H1 (cell line): ENCODE measurements around the gene DICER1. TPM values are rescaled to one million over a fixed set of nuclear protein-coding genes. Genes with fewer than 3 reads are reported as not detected.

Experiments
- CTCF ChIA-PET: fragments of 300-600 bp; sonication (Branson Sonifier 250); formaldehyde crosslinking; loops from one replicate; lab custom pipeline; 2021; ENCODE audit not compliant: partially characterized antibody; lab: Charles Lee
- POLR2A ChIA-PET: fragments of 300-600 bp; sonication (Branson Sonifier 250); formaldehyde crosslinking; loops from one replicate; lab custom pipeline; 2021; ENCODE audit warnings: inconsistent platforms; ENCODE audit not compliant: partially characterized antibody; lab: Charles Lee
- DNase-seq, 2 experiments: peaks; one replicate each; pipeline versions ENCODE4 v3.0.0 to v3.0.0-alpha.2; 2010 to 2022; ENCODE audit warnings: low spot score in 2 of 2, low read depth in 1 of 2, mixed read lengths in 1 of 2
- FAIRE-seq: peaks from 2 replicates; lab custom pipeline; 2011; peaks lifted over from hg19 to GRCh38; lab: Jason Lieb, UNC
- H2AFZ ChIP-seq: 2 replicates; pipeline ENCODE4 v1.8.1; 2012; ENCODE audit warnings: low read length, inconsistent platforms
- H2AK5ac ChIP-seq: 2 replicates; pipeline ENCODE4 v1.6.1; 2013; ENCODE audit warnings: low read depth, low read length
- H2BK120ac ChIP-seq: replicated peaks from 2 replicates; pipeline ENCODE3; 2013; ENCODE audit warnings: low read depth, low read length, inconsistent platforms
- H2BK12ac ChIP-seq: 2 replicates; pipeline ENCODE4 v1.6.1; 2013; ENCODE audit warnings: low read depth, low read length
- H2BK15ac ChIP-seq: 2 replicates; pipeline ENCODE4 v1.6.1; 2013; ENCODE audit warnings: low read length
- H2BK20ac ChIP-seq: 2 replicates; pipeline ENCODE4 v1.6.1; 2013; ENCODE audit warnings: low read length
- H2BK5ac ChIP-seq: 2 replicates; pipeline ENCODE4 v1.6.1; 2013; ENCODE audit warnings: low read depth, low read length
- H3K14ac ChIP-seq: 2 replicates; pipeline ENCODE4 v1.6.1; 2013; ENCODE audit warnings: inconsistent platforms; ENCODE audit not compliant: insufficient read length
- H3K18ac ChIP-seq: 2 replicates; pipeline ENCODE4 v1.6.1; 2013; ENCODE audit warnings: low read length; ENCODE audit errors: extremely low read depth
- H3K23ac ChIP-seq: 2 replicates; pipeline ENCODE4 v1.6.1; 2013; ENCODE audit warnings: inconsistent platforms; ENCODE audit not compliant: insufficient read length
- H3K23me2 ChIP-seq: 2 replicates; pipeline ENCODE4 v1.6.1; 2013; ENCODE audit warnings: low read depth, low read length
- H3K27ac ChIP-seq: 2 replicates; pipeline ENCODE4 v1.6.1; 2011; ENCODE audit warnings: low read depth, low read length, inconsistent platforms
- H3K27me3 ChIP-seq, 4 experiments: replicated peaks in 1 of 4; 1 replicate in 1 of 4; 2 replicates in 3 of 4; pipeline versions ENCODE4 v1.6.1 to v1.8.1; 2011 to 2013; ENCODE audit warnings: low read length in 3 of 4, mild to moderate bottlenecking in 3 of 4, inconsistent platforms in 2 of 4, mixed read lengths in 2 of 4, moderate library complexity in 1 of 4; ENCODE audit not compliant: control insufficient read depth in 3 of 4, insufficient read depth in 3 of 4; ENCODE audit errors: extremely low read depth in 1 of 4
- H3K36me3 ChIP-seq, 4 experiments: 2 replicates each; pipeline versions ENCODE4 v1.6.1 to v1.8.1; 2011 to 2013; ENCODE audit warnings: mild to moderate bottlenecking in 4 of 4, low read length in 3 of 4, moderate library complexity in 2 of 4, control low read depth in 1 of 4, inconsistent platforms in 1 of 4; ENCODE audit not compliant: insufficient read depth in 4 of 4, control insufficient read depth in 2 of 4
- H3K4ac ChIP-seq: replicated peaks from 2 replicates; pipeline ENCODE3; 2013; ENCODE audit warnings: low read length, low read depth, mixed read lengths, inconsistent platforms; ENCODE audit not compliant: insufficient read length
- H3K4me1 ChIP-seq, 4 experiments: replicated peaks in 1 of 4; 1 replicate in 1 of 4; 2 replicates in 3 of 4; pipeline versions ENCODE4 v1.6.1 to v1.8.1; 2011 to 2013; ENCODE audit warnings: low read length in 3 of 4, inconsistent platforms in 2 of 4, mixed read lengths in 1 of 4; ENCODE audit not compliant: insufficient read depth in 4 of 4, control insufficient read depth in 3 of 4
- H3K4me2 ChIP-seq, 2 experiments: 2 replicates each; pipeline versions ENCODE4 v1.6.1 to v1.8.1; 2011 to 2013; ENCODE audit warnings: low read depth in 2 of 2, low read length in 2 of 2, control low read depth in 1 of 2, inconsistent platforms in 1 of 2, mild to moderate bottlenecking in 1 of 2; ENCODE audit not compliant: insufficient read depth in 1 of 2
- H3K4me3 ChIP-seq, 4 experiments: fragments of 200-600, 300-600 bp in 1 of 4; sonication (generic), shearing (Covaris generic), sonication (Bioruptor Twin) in 1 of 4; 2 replicates each; pipeline versions ENCODE4 v1.5.1 to v1.8.1; 2011 to 2016; ENCODE audit warnings: low read length in 4 of 4, low read depth in 3 of 4, control low read depth in 2 of 4, inconsistent platforms in 2 of 4, mild to moderate bottlenecking in 2 of 4, mixed read lengths in 1 of 4, moderate library complexity in 1 of 4; ENCODE audit not compliant: insufficient read depth in 2 of 4; ENCODE audit errors: extremely low read depth in 1 of 4
- H3K56ac ChIP-seq: replicated peaks from 2 replicates; pipeline ENCODE3; 2013; ENCODE audit warnings: low read depth, mild to moderate bottlenecking, mixed read lengths, low read length, inconsistent platforms; ENCODE audit not compliant: insufficient read length
- H3K79me1 ChIP-seq: 2 replicates; pipeline ENCODE4 v1.6.1; 2013; ENCODE audit warnings: low read depth, low read length, control low read depth
- H3K79me2 ChIP-seq, 2 experiments: 2 replicates each; pipeline versions ENCODE4 v1.6.1 to v1.8.1; 2012 to 2013; ENCODE audit warnings: low read length in 2 of 2, mild to moderate bottlenecking in 2 of 2, inconsistent platforms in 1 of 2; ENCODE audit not compliant: insufficient read depth in 2 of 2, control insufficient read depth in 1 of 2
- H3K9ac ChIP-seq, 4 experiments: replicated peaks in 1 of 4; 1 replicate in 1 of 4; 2 replicates in 3 of 4; pipeline versions ENCODE4 v1.6.1 to v1.8.1; 2011 to 2013; ENCODE audit warnings: low read depth in 3 of 4, low read length in 3 of 4, control low read depth in 2 of 4, mild to moderate bottlenecking in 2 of 4, moderate library complexity in 2 of 4, inconsistent platforms in 1 of 4; ENCODE audit errors: extremely low read depth in 1 of 4
- H3K9me3 ChIP-seq, 2 experiments: 2 replicates each; pipeline versions ENCODE4 v1.6.1 to v1.8.1; 2012 to 2013; ENCODE audit warnings: mild to moderate bottlenecking in 2 of 2, moderate library complexity in 2 of 2, control low read depth in 1 of 2, inconsistent platforms in 1 of 2, low read depth in 1 of 2, low read length in 1 of 2, mixed read lengths in 1 of 2; ENCODE audit not compliant: insufficient read depth in 2 of 2
- H4K20me1 ChIP-seq, 2 experiments: replicated peaks in 1 of 2; 2 replicates each; pipeline versions ENCODE3 to v1.8.1; 2011 to 2013; ENCODE audit warnings: inconsistent platforms in 2 of 2, low read length in 2 of 2, mild to moderate bottlenecking in 1 of 2; ENCODE audit not compliant: insufficient read depth in 2 of 2, control insufficient read depth in 1 of 2
- H4K5ac ChIP-seq: 2 replicates; pipeline ENCODE4 v1.6.1; 2013; ENCODE audit warnings: low read length, low read depth, mixed read lengths, inconsistent platforms; ENCODE audit not compliant: insufficient read length
- H4K8ac ChIP-seq: 2 replicates; pipeline ENCODE4 v1.8.0; 2013; ENCODE audit warnings: mild to moderate bottlenecking, moderate library complexity, low read length, inconsistent platforms; ENCODE audit not compliant: insufficient read depth; ENCODE audit errors: extremely low read depth
- H4K91ac ChIP-seq: replicated peaks from 2 replicates; pipeline ENCODE3; 2013; ENCODE audit warnings: low read length, mixed read lengths, inconsistent platforms; ENCODE audit not compliant: insufficient read length
- ASH2L ChIP-seq: fragments of 200-600, 300-600 bp; sonication (generic); IDR thresholded peaks from one replicate; pipeline ENCODE4 v1.7.1; 2017; ENCODE audit warnings: low read length
- CREB1 ChIP-seq: IDR thresholded peaks from 2 replicates; pipeline ENCODE4 v1.6.1; 2012; ENCODE audit warnings: inconsistent platforms
- GTF2F1 ChIP-seq: IDR thresholded peaks from 2 replicates; pipeline ENCODE4 v1.6.1; 2012; ENCODE audit warnings: low read depth, low read length, improper control_type of control experiment, borderline replicate concordance
- HDAC2 ChIP-seq, 2 experiments: fragments of 300-600 bp in 1 of 2; sonication (generic) in 1 of 2; IDR thresholded peaks; 2 replicates each; pipeline ENCODE4 v1.6.1; 2011 to 2012; ENCODE audit warnings: low read depth in 2 of 2, low read length in 2 of 2, mild to moderate bottlenecking in 2 of 2, moderate library complexity in 2 of 2, borderline replicate concordance in 1 of 2, inconsistent platforms in 1 of 2
- HDAC6 ChIP-seq: IDR thresholded peaks from one replicate; pipeline ENCODE4 v1.7.1; 2012; ENCODE audit warnings: low read depth, mild to moderate bottlenecking, inconsistent platforms, low read length, moderate library complexity
- JUND ChIP-seq: IDR thresholded peaks from 2 replicates; pipeline ENCODE4 v1.6.1; 2011; ENCODE audit warnings: mild to moderate bottlenecking, improper control_type of control experiment, low read length
- KDM1A ChIP-seq: fragments of 200-600, 300-600 bp; sonication (generic); IDR thresholded peaks from 2 replicates; pipeline ENCODE4 v1.7.1; 2016; ENCODE audit warnings: mild to moderate bottlenecking, low read length, borderline replicate concordance
- KDM5A ChIP-seq: fragments of 200-600 bp; IDR thresholded peaks from 2 replicates; pipeline ENCODE4 v1.7.1; 2012; ENCODE audit warnings: mild to moderate bottlenecking, low read length, inconsistent platforms, mixed read lengths
- NRF1 ChIP-seq: IDR thresholded peaks from 2 replicates; pipeline ENCODE4 v1.6.1; 2011; ENCODE audit warnings: mild to moderate bottlenecking, low read depth, low read length, improper control_type of control experiment
- SP2 ChIP-seq: IDR thresholded peaks from 2 replicates; pipeline ENCODE4 v1.6.1; 2012; ENCODE audit warnings: mild to moderate bottlenecking, low read length, inconsistent platforms
- SUZ12 ChIP-seq: fragments of 200-600 bp; sonication (generic); IDR thresholded peaks from 2 replicates; pipeline ENCODE4 v1.6.1; 2012; ENCODE audit warnings: mild to moderate bottlenecking, inconsistent platforms, low read length, moderate library complexity, mixed read lengths
- TAF7 ChIP-seq: optimal IDR thresholded peaks from 2 replicates; pipeline ENCODE3; 2011; ENCODE audit warnings: low read depth, mild to moderate bottlenecking, inconsistent platforms, low read length, moderate library complexity, borderline replicate concordance
- TEAD4 ChIP-seq: IDR thresholded peaks from 2 replicates; pipeline ENCODE4 v1.6.1; 2012; ENCODE audit warnings: low read depth, low read length, inconsistent platforms, mixed read lengths
- USF2 ChIP-seq: IDR thresholded peaks from 2 replicates; pipeline ENCODE4 v1.6.1; 2011; ENCODE audit warnings: low read length, improper control_type of control experiment
- WGBS, 2 experiments: shearing (Covaris generic) in 1 of 2; methylation state at CpG; one replicate each; pipeline versions ENCODE4 v1.1.6 to v1.1.7; 2013 to 2015; ENCODE audit warnings: low lambda C conversion rate in 2 of 2, mixed read lengths in 2 of 2, inconsistent platforms in 1 of 2, low coverage in 1 of 2, missing lambda C conversion rate in 1 of 2; ENCODE audit not compliant: insufficient replicate concordance in 2 of 2, insufficient coverage in 1 of 2, insufficient read length in 1 of 2; ENCODE audit errors: extremely low coverage in 1 of 2, missing lambda C conversion rate in 1 of 2; 5-methylcytosine and 5-hydroxymethylcytosine counted together
- polyA plus RNA-seq, 7 experiments: library from polyadenylated mRNA; depleted of rRNA in 3 of 7; stranded (reverse) in 5 of 7; unstranded in 2 of 7; fragments of >200 nt in 5 of 7; fragments of 200-250 nt in 2 of 7; gene quantifications; 1 replicate in 5 of 7; 2 replicates in 1 of 7; 4 replicates in 1 of 7; pipeline versions ENCODE4 v1.2.1 to v1.2.3, GENCODE V29; 2011 to 2013; ENCODE audit warnings: missing spikeins in 2 of 7, mixed read lengths in 2 of 7
- total RNA-seq: library from RNA; stranded (reverse); fragmentation: NEBNext Ultra II Directional; extraction: Animal tissue kit (Norgen Biotek cat#: 25700); gene quantifications from 2 replicates; pipeline ENCODE4 v1.2.1, GENCODE V29; 2021

The DICER1 gene
- total and polyA plus RNA-seq, 2 of the 8 experiments (the other 6 are each of a cell fraction or from before 2014, with no cell fraction given): 11.9 to 61.8 TPM

GRCh38 chr14:95062946-95063345, 94.4 kb downstream of the DICER1 start:
- H2BK12ac ChIP-seq: no peak overlapping the region
- no peaks in the 10 kb centered on the region; a peak in 1 of 7 replicates for H3K27me3 ChIP-seq
- no peak overlapping the region for H3K56ac ChIP-seq
- H4K91ac ChIP-seq: no peak overlapping the region
- H3K4me2 ChIP-seq: no peak overlapping the region
- no peak overlapping the region for H2BK120ac ChIP-seq
- H2AFZ ChIP-seq: 0 out of 2 replicates have a peak overlapping the region, but pooled peaks have one; percentile 39
- no peak overlapping the region for H3K18ac ChIP-seq
- H3K4ac ChIP-seq: no peak overlapping the region
- no peaks in the 10 kb centered on the region for H3K79me1 ChIP-seq
- FAIRE-seq (no peak), DNase-seq (no peak)
- no peak overlapping the region for H4K8ac ChIP-seq
- peaks cover 0 to 7% of the 10 kb centered on the region in 2 experiments for H4K20me1 ChIP-seq
- no peak overlapping the region for H4K5ac ChIP-seq
- no peaks in the 10 kb centered on the region for H3K9me3 ChIP-seq
- H2AK5ac ChIP-seq: no peak overlapping the region
- no peak overlapping the region for H3K9ac ChIP-seq
- no peaks in the 10 kb centered on the region for H3K4me1 ChIP-seq
- H2BK15ac ChIP-seq: no peak overlapping the region
- ChIA-PET POLR2A (no interaction called here), CTCF (no interaction called here)
- no peaks in the 10 kb centered on the region for H3K79me2 ChIP-seq
- peaks cover 8% of the 10 kb centered on the region; the same call in 1 of the 2 replicates for H3K23me2 ChIP-seq
- H2BK20ac ChIP-seq: no peak overlapping the region
- 88% methylated on average over 5 of the region's 5 CpGs; no CpG with 5 or more reads in 1 of the 2 experiments for WGBS, 2 experiments
- H3K36me3 ChIP-seq: no peaks in the 10 kb centered on the region
- no peak overlapping the region for H3K23ac ChIP-seq
- no peak overlapping the region for H2BK5ac ChIP-seq
- no peak overlapping the region for H3K27ac ChIP-seq
- no peak overlapping the region for H3K4me3 ChIP-seq
- no peak overlapping the region for H3K14ac ChIP-seq
- TF ChIP-seq SUZ12: no peak
- no peak for TF ChIP-seq CREB1
- no peak for TF ChIP-seq USF2
- no peak for TF ChIP-seq TAF7
- no peak for TF ChIP-seq JUND
- TF ChIP-seq TEAD4: no peak
- TF ChIP-seq KDM5A: no peak
- no peak for TF ChIP-seq HDAC2 (IDR thresholded peaks at IDR 0.05; ENCODE audit: borderline replicate concordance in 1 of 2, low read depth in 2 of 2, low read length in 2 of 2)
- no peak for TF ChIP-seq NRF1
- no peak for TF ChIP-seq KDM1A
- no peak for TF ChIP-seq GTF2F1
- no peak for TF ChIP-seq HDAC6
- no peak for TF ChIP-seq SP2
- TF ChIP-seq ASH2L: no peak
